SK-N-SH treated with all-trans-retinoic acid at 6 μM for 48 hours (cell line): ENCODE data around the gene SLC44A2.
"Not testable (repeated sequence)": the region's sequence is repeated elsewhere in the genome, so short reads cannot be mapped to it uniquely, and the experiment has no call there.

Source experiments
- ATAC-seq: fragments of 200-7000 bp; cut with Tn5 transposase; 3 replicates; pipeline ENCODE4 v1.9.1; 2020; ENCODE audit warnings: mild to moderate bottlenecking, moderate library complexity
- ARNTL ChIP-seq: fragments of 450-650 bp; formaldehyde crosslinking; IDR thresholded peaks from 2 replicates; pipeline ENCODE4 v1.5.0; 2020; ENCODE audit warnings: low read depth, mild to moderate bottlenecking, moderate library complexity, borderline replicate concordance
- BACH2 ChIP-seq: fragments of 250-450 bp; sonication (Bioruptor Pico); IDR thresholded peaks from 2 replicates; pipeline ENCODE4 v1.9.0; 2021; ENCODE audit warnings: mild to moderate bottlenecking, borderline replicate concordance
- CSDC2 ChIP-seq: fragments of 250-450 bp; sonication (Bioruptor Pico); IDR thresholded peaks from 2 replicates; pipeline ENCODE4 v1.5.0; 2020; ENCODE audit warnings: mild to moderate bottlenecking, moderate library complexity
- ESRRG ChIP-seq: fragments of 250-450 bp; sonication (Bioruptor Pico); IDR thresholded peaks from 2 replicates; pipeline ENCODE4 v1.6.1; 2021; ENCODE audit warnings: mild to moderate bottlenecking
- GLIS3 ChIP-seq: fragments of 250-450 bp; sonication (Bioruptor Pico); IDR thresholded peaks from 2 replicates; pipeline ENCODE4 v1.5.0; 2020; ENCODE audit warnings: mild to moderate bottlenecking, moderate library complexity
- ISL1 ChIP-seq: fragments of 250-450 bp; sonication (Bioruptor Pico); IDR thresholded peaks from 2 replicates; pipeline ENCODE4 v2.1.2; 2022; ENCODE audit warnings: mild to moderate bottlenecking, moderate library complexity
- OSR1 ChIP-seq: fragments of 250-450 bp; sonication (Bioruptor Pico); IDR thresholded peaks from 2 replicates; pipeline ENCODE4 v1.8.0; 2022; ENCODE audit warnings: moderate library complexity, mild to moderate bottlenecking, inconsistent platforms
- PPARA ChIP-seq: fragments of 250-450 bp; sonication (Bioruptor Pico); IDR thresholded peaks from 2 replicates; pipeline ENCODE4 v1.5.0; 2020; ENCODE audit warnings: mild to moderate bottlenecking, borderline replicate concordance
- RARB ChIP-seq: fragments of 250-450 bp; sonication (Bioruptor Pico); IDR thresholded peaks from 2 replicates; pipeline ENCODE4 v1.8.0; 2021; ENCODE audit warnings: mild to moderate bottlenecking, moderate library complexity
- SNAI2 ChIP-seq: fragments of 250-450 bp; sonication (Bioruptor Pico); IDR thresholded peaks from 2 replicates; pipeline ENCODE4 v1.5.0; 2020; ENCODE audit warnings: mild to moderate bottlenecking, moderate library complexity
- TCF4 ChIP-seq: fragments of 250-450 bp; sonication (Bioruptor Pico); IDR thresholded peaks from 2 replicates; pipeline ENCODE4 v1.8.0; 2021; ENCODE audit warnings: mild to moderate bottlenecking, moderate library complexity, borderline replicate concordance
- TOX ChIP-seq: fragments of 250-450 bp; sonication (Bioruptor Pico); IDR thresholded peaks from 2 replicates; pipeline ENCODE4 v1.8.0; 2021; ENCODE audit warnings: mild to moderate bottlenecking, moderate library complexity, borderline replicate concordance
- ZC3H10 ChIP-seq: fragments of 250-450 bp; sonication (Bioruptor Pico); IDR thresholded peaks from 2 replicates; pipeline ENCODE4 v1.5.1; 2021; ENCODE audit warnings: mild to moderate bottlenecking, moderate library complexity
- ZFP3 ChIP-seq: fragments of 250-450 bp; sonication (Bioruptor Pico); IDR thresholded peaks from 2 replicates; pipeline ENCODE4 v1.5.0; 2020; ENCODE audit warnings: mild to moderate bottlenecking, moderate library complexity
- ZFP30 ChIP-seq: fragments of 450-650 bp; formaldehyde crosslinking; IDR thresholded peaks from 2 replicates; pipeline ENCODE4 v1.5.0; 2022; ENCODE audit warnings: mild to moderate bottlenecking, moderate library complexity
- ZNF565 ChIP-seq: fragments of 450-650 bp; formaldehyde crosslinking; conservative IDR thresholded peaks from 2 replicates; pipeline ENCODE4 v1.5.0; 2020; ENCODE audit warnings: low read depth, mild to moderate bottlenecking, moderate library complexity
- ZNF70 ChIP-seq: fragments of 450-650 bp; formaldehyde crosslinking; IDR thresholded peaks from 2 replicates; pipeline ENCODE4 v1.5.0; 2020; ENCODE audit warnings: mild to moderate bottlenecking, moderate library complexity
- ZNF8 ChIP-seq: fragments of 450-650 bp; formaldehyde crosslinking; IDR thresholded peaks from 2 replicates; pipeline ENCODE4 v1.5.0; 2020; ENCODE audit warnings: mild to moderate bottlenecking, moderate library complexity
- TF ChIP-seq, protein P1 (sequence below): fragments of 250-450 bp; sonication (Bioruptor Pico); IDR thresholded peaks from 2 replicates; pipeline ENCODE4 v1.5.1; 2020; ENCODE audit warnings: low read depth, mild to moderate bottlenecking, moderate library complexity
- TF ChIP-seq, protein P2 (sequence below): fragments of 250-450 bp; sonication (Bioruptor Pico); IDR thresholded peaks from 2 replicates; pipeline ENCODE4 v1.8.0; 2020; ENCODE audit warnings: mild to moderate bottlenecking, moderate library complexity, borderline replicate concordance
- TF ChIP-seq, protein P3 (sequence below): fragments of 250-450 bp; sonication (Bioruptor Pico); IDR thresholded peaks from 2 replicates; pipeline ENCODE4 v1.8.0; 2021; ENCODE audit warnings: low read depth, mild to moderate bottlenecking, moderate library complexity, borderline replicate concordance
- TF ChIP-seq, protein P4 (sequence below): fragments of 250-450 bp; sonication (Bioruptor Pico); IDR thresholded peaks from 2 replicates; pipeline ENCODE4 v1.5.1; 2021; ENCODE audit warnings: mild to moderate bottlenecking, moderate library complexity

The SLC44A2 gene

DNA sequence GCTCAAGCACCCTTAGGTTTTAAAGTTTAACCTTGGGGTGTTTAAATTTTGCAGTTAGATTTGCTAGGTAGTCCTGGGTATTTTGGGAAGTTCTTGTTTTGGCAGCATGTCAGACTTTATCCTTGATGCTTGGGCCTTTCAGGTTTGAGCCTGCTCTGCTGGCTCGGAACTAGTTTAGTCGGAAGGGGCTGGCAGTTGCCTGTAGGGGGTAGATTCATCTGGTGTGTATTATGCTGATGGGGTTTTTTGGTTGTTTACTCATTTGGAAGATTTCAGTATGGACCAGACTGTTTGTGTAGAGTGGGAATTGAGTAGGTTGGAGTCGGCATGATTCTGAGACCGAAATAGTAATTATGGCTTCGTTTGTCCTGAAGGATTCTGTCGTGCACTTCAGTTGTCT lies 43.9 kb downstream of the SLC44A2 start:
- ATAC-seq = no peak
- TF ChIP-seq RARB (CRISPR knock-in tag) = no peak
- TF ChIP-seq ZC3H10 = no peak
- TF ChIP-seq TCF4 (CRISPR knock-in tag) = no peak
- no peak for TF ChIP-seq BACH2 (CRISPR knock-in tag)
- TF ChIP-seq ZNF565 (CRISPR knock-in tag) = no peak
- no peak for TF ChIP-seq TOX

DNA sequence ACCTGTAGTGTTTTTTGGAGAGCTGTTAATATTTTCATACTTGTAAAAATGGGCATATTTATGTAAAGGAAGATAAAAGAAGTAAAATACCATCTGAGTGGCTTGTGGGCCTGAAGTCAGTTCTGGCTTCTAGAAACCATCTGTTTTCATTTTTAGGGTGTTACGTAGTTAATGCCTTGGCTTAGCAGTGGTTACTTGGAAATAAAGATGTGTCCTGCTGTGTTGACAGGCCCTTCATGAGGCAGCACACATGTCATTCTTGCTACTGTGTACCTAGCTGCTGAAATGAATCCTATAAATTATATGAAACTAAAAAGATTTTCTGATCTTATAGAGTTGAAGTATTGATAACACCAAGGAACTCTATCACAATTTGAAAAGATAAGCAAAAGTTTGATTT lies 44.8 kb downstream of the SLC44A2 start:
- no peak for ATAC-seq
- TF ChIP-seq, protein P1, sequence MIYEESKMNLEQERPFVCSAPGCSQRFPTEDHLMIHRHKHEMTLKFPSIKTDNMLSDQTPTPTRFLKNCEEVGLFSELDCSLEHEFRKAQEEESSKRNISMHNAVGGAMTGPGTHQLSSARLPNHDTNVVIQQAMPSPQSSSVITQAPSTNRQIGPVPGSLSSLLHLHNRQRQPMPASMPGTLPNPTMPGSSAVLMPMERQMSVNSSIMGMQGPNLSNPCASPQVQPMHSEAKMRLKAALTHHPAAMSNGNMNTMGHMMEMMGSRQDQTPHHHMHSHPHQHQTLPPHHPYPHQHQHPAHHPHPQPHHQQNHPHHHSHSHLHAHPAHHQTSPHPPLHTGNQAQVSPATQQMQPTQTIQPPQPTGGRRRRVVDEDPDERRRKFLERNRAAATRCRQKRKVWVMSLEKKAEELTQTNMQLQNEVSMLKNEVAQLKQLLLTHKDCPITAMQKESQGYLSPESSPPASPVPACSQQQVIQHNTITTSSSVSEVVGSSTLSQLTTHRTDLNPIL (CRISPR knock-in tag) = no peak
- no peak for TF ChIP-seq GLIS3 (CRISPR knock-in tag)
- TF ChIP-seq ZFP3 (CRISPR knock-in tag) = no peak
- no peak for TF ChIP-seq ZC3H10
- TF ChIP-seq CSDC2 (CRISPR knock-in tag) = no peak
- TF ChIP-seq ZNF70 (CRISPR knock-in tag) = no peak
- TF ChIP-seq ZNF8 (CRISPR knock-in tag) = no peak
- TF ChIP-seq ZFP30 (CRISPR knock-in tag) = no peak
- no peak for TF ChIP-seq SNAI2 (CRISPR knock-in tag)
- no peak for TF ChIP-seq RARB (CRISPR knock-in tag)

DNA sequence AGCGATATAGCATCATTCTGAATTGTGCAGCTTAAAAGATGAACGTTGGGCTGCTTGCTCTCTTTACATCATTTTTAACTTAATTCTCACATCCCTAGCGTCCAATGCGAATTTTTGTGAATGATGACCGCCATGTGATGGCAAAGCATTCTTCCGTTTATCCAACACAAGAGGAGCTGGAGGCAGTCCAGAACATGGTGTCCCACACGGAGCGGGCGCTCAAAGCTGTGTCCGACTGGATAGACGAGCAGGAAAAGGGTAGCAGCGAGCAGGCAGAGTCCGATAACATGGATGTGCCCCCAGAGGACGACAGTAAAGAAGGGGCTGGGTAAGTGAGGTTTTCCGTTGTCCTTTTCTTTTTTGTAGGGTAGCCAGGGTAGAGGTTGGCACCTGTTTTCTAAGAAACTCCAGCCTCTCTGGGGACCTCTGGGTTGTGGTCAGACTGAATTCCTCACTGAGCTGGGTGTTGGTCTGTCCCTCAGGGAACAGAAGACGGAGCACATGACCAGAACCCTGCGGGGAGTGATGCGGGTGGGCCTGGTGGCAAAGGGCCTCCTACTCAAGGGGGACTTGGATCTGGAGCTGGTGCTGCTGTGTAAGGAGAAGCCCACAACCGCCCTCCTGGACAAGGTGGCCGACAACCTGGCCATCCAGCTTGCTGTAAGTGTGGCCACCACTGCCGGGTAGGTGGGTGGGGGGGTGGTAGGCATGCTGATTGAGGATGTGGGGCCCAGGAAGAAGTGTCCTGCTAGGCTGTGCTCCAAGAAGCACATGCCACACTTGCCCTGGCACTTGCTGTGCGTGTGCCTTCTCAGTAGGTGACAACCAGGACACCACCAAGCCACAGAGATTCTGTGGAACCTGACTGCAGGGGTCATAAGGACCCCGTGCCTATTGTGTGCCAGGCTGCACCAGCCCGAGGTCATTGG lies 45.8 kb downstream of the SLC44A2 start:
- no peak for TF ChIP-seq ARNTL (CRISPR knock-in tag)
- no peak for TF ChIP-seq ISL1 (CRISPR knock-in tag)
- TF ChIP-seq ZNF565 (CRISPR knock-in tag) = no peak
- no peak for TF ChIP-seq OSR1 (CRISPR knock-in tag)
- TF ChIP-seq CSDC2 (CRISPR knock-in tag) = no peak
- TF ChIP-seq ESRRG (CRISPR knock-in tag) = no peak
- TF ChIP-seq, protein P2, sequence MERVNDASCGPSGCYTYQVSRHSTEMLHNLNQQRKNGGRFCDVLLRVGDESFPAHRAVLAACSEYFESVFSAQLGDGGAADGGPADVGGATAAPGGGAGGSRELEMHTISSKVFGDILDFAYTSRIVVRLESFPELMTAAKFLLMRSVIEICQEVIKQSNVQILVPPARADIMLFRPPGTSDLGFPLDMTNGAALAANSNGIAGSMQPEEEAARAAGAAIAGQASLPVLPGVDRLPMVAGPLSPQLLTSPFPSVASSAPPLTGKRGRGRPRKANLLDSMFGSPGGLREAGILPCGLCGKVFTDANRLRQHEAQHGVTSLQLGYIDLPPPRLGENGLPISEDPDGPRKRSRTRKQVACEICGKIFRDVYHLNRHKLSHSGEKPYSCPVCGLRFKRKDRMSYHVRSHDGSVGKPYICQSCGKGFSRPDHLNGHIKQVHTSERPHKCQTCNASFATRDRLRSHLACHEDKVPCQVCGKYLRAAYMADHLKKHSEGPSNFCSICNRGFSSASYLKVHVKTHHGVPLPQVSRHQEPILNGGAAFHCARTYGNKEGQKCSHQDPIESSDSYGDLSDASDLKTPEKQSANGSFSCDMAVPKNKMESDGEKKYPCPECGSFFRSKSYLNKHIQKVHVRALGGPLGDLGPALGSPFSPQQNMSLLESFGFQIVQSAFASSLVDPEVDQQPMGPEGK (CRISPR knock-in tag) = no peak
- no peak for ATAC-seq

DNA sequence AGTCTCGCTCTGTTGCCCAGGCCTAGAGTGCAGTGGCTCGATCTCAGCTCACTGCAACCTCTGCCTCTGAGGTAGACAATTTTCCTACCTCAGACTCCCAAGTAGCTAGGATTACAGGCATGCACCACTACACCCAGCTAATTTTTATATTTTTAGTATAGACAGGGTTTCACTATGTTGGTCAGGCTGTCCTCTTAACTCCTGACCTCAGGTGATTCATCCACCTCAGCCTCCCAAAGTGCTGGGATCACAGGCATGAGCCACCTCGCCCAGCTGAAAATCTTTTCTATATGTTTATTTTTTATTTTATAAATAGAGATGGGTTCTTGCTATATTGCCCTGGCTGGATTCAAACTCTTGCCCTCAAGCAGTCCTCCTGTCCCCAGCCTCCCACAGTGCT lies 46.6 kb downstream of the SLC44A2 start:
- not testable (repeated sequence) for ATAC-seq

DNA sequence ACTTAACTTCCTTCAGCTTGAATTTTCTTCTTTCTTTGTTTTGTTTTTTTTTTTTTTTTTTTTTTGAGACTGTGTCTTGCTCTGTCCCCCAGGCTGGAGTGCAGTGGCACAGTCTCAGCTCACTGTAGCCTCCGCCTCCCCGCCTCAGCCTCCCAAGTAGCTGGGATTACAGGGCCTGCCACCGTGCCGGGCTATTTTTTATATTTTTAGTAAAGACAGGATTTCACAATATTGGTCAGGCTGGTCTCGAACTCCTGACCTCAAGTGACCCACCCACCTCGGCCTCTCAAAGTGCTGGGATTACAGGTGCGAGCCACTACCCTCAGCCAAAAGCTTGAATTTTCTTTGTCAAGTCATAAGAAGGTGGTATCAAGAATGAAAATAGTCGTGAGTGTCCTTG lies 49.9 kb downstream of the SLC44A2 start:
- not testable (repeated sequence) for ATAC-seq

DNA sequence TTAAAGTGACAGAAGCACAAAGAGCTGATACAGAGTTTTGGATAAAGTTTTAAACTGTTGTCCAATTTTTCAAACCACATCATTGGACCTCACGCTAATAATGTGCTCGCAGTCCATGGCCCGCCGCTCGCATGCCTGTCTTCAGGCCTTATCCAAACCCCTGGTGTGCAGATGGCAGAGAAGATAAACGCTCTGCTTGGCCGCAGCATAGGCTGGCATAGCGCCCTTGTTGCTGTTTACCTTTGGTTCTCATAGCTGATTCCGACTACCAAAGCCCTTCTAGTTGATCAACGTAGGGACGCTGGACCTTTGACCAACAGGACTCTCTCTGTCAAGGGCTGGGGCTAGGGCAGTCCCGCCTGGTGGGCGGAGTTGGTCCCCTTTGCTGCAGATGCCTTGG lies 52.4 kb downstream of the SLC44A2 start:
- TF ChIP-seq GLIS3 (CRISPR knock-in tag) (no peak), ISL1 (CRISPR knock-in tag) (no peak), TOX (no peak), RARB (CRISPR knock-in tag) (no peak), ESRRG (CRISPR knock-in tag) (no peak), ZC3H10 (no peak), ZNF70 (CRISPR knock-in tag) (no peak), ZFP30 (CRISPR knock-in tag) (no peak), PPARA (CRISPR knock-in tag) (no peak)
- TF ChIP-seq, protein P2 (CRISPR knock-in tag) = no peak
- TF ChIP-seq, protein P3, sequence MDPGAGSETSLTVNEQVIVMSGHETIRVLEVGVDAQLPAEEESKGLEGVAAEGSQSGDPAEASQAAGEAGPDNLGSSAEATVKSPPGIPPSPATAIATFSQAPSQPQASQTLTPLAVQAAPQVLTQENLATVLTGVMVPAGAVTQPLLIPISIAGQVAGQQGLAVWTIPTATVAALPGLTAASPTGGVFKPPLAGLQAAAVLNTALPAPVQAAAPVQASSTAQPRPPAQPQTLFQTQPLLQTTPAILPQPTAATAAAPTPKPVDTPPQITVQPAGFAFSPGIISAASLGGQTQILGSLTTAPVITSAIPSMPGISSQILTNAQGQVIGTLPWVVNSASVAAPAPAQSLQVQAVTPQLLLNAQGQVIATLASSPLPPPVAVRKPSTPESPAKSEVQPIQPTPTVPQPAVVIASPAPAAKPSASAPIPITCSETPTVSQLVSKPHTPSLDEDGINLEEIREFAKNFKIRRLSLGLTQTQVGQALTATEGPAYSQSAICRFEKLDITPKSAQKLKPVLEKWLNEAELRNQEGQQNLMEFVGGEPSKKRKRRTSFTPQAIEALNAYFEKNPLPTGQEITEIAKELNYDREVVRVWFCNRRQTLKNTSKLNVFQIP (CRISPR knock-in tag) = no peak
- TF ChIP-seq, protein P4, sequence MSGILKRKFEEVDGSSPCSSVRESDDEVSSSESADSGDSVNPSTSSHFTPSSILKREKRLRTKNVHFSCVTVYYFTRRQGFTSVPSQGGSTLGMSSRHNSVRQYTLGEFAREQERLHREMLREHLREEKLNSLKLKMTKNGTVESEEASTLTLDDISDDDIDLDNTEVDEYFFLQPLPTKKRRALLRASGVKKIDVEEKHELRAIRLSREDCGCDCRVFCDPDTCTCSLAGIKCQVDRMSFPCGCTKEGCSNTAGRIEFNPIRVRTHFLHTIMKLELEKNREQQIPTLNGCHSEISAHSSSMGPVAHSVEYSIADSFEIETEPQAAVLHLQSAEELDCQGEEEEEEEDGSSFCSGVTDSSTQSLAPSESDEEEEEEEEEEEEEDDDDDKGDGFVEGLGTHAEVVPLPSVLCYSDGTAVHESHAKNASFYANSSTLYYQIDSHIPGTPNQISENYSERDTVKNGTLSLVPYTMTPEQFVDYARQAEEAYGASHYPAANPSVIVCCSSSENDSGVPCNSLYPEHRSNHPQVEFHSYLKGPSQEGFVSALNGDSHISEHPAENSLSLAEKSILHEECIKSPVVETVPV = no peak
- no peak for ATAC-seq
